Measurements from ENCODE around the gene CYP26B1. TPM values are rescaled to one million over a fixed set of nuclear protein-coding genes. Genes with fewer than 3 reads are reported as not detected.
A peak's percentile ranks its signal among the peaks of the same experiment; 100 is the strongest.

The CYP26B1 gene
- total and polyA plus RNA-seq, 2 of the 8 experiments (the other 6 are each of a cell fraction or from before 2014, with no cell fraction given): 0.06 to 0.69 TPM

GRCh38 chr2:72129681-72130340 is 17.9 kb downstream of the CYP26B1 start:
- H2BK12ac ChIP-seq (ENCODE audit: low read depth, low read length): no peak overlapping the region
- peaks cover 0 to 9% (median 6%) of the 10 kb centered on the region in 4 experiments; a peak in 5 of 7 replicates for H3K4me1 ChIP-seq (replicated peaks in 1 of 4; ENCODE audit: control insufficient read depth in 3 of 4, insufficient read depth in 4 of 4, low read length in 3 of 4)
- H2AFZ ChIP-seq (ENCODE audit: low read length): no peak overlapping the region
- no peak overlapping the region for H3K4me2 ChIP-seq (ENCODE audit: insufficient read depth in 1 of 2, low read depth in 2 of 2, low read length in 2 of 2)
- H3K9ac ChIP-seq (replicated peaks in 1 of 4; ENCODE audit: extremely low read depth in 1 of 4, low read depth in 3 of 4, low read length in 3 of 4): no peak overlapping the region
- ChIA-PET POLR2A (ENCODE audit: partially characterized antibody) (interaction anchor here (0.9 kb wide), 1 partner anchor 345 kb away, joined by 3 read pairs; no protein-coding TSS in a partner anchor), CTCF (ENCODE audit: partially characterized antibody) (interaction anchor here (0.8 to 7.7 kb wide), 8 partner anchors 9 to 581 kb away, joined by 3 to 44 read pairs (median 4); no protein-coding TSS in a partner anchor)
- H4K5ac ChIP-seq (ENCODE audit: insufficient read length, low read depth, low read length): no peak overlapping the region
- H4K20me1 ChIP-seq (replicated peaks in 1 of 2; ENCODE audit: control insufficient read depth in 1 of 2, insufficient read depth in 2 of 2, low read length in 2 of 2): no peaks in the 10 kb centered on the region
- no peak overlapping the region for H3K23ac ChIP-seq (ENCODE audit: insufficient read length)
- no peaks in the 10 kb centered on the region for H3K79me1 ChIP-seq (ENCODE audit: low read depth, low read length)
- H3K27me3 ChIP-seq (replicated peaks in 1 of 4; ENCODE audit: control insufficient read depth in 3 of 4, extremely low read depth in 1 of 4, insufficient read depth in 3 of 4, low read length in 3 of 4): peaks cover 0 to 4% (median 0%) of the 10 kb centered on the region in 4 experiments; a peak in 1 of 7 replicates
- H3K56ac ChIP-seq (replicated peaks; ENCODE audit: insufficient read length, low read depth, low read length): no peak overlapping the region
- no peaks in the 10 kb centered on the region for H3K9me3 ChIP-seq (ENCODE audit: insufficient read depth in 2 of 2, low read depth in 1 of 2, low read length in 1 of 2)
- no peak overlapping the region for H4K91ac ChIP-seq (replicated peaks; ENCODE audit: insufficient read length, low read length)
- no peak overlapping the region for H2BK15ac ChIP-seq (ENCODE audit: low read length)
- no peak overlapping the region for H3K4ac ChIP-seq (replicated peaks; ENCODE audit: insufficient read length, low read depth, low read length)
- WGBS, 2 experiments (ENCODE audit: extremely low coverage in 1 of 2, insufficient coverage in 1 of 2, insufficient read length in 1 of 2, insufficient replicate concordance in 2 of 2, low coverage in 1 of 2, low lambda C conversion rate in 2 of 2, missing lambda C conversion rate in 1 of 2): 93% methylated on average over 8 of the region's 9 CpGs; no CpG with 5 or more reads in 1 of the 2 experiments
- H3K23me2 ChIP-seq (ENCODE audit: low read depth, low read length): no peaks in the 10 kb centered on the region
- no peak overlapping the region for H2BK120ac ChIP-seq (replicated peaks; ENCODE audit: low read depth, low read length)
- H4K8ac ChIP-seq (ENCODE audit: extremely low read depth, insufficient read depth, low read length): no peak overlapping the region
- no peaks in the 10 kb centered on the region for H3K36me3 ChIP-seq (ENCODE audit: control insufficient read depth in 2 of 4, insufficient read depth in 4 of 4, low read length in 3 of 4)
- FAIRE-seq (no peak), DNase-seq (ENCODE audit: low read depth in 1 of 2, low spot score in 2 of 2) (peak in 1 of 2 experiments; percentile 38)
- no peak overlapping the region for H3K4me3 ChIP-seq (ENCODE audit: extremely low read depth in 1 of 4, insufficient read depth in 2 of 4, low read depth in 3 of 4, low read length in 4 of 4)
- H2BK5ac ChIP-seq (ENCODE audit: low read depth, low read length): no peak overlapping the region
- no peak overlapping the region for H3K14ac ChIP-seq (ENCODE audit: insufficient read length)
- H2BK20ac ChIP-seq (ENCODE audit: low read length): no peak overlapping the region
- no peak overlapping the region for H3K18ac ChIP-seq (ENCODE audit: extremely low read depth, low read length)
- no peak overlapping the region for H3K27ac ChIP-seq (ENCODE audit: low read depth, low read length)
- H3K79me2 ChIP-seq (ENCODE audit: control insufficient read depth in 1 of 2, insufficient read depth in 2 of 2, low read length in 2 of 2): no peaks in the 10 kb centered on the region
- peak overlapping the region; percentile 65; the same call in 1 of the 2 replicates for H2AK5ac ChIP-seq (ENCODE audit: low read depth, low read length)
- TF ChIP-seq TCF12 (IDR thresholded peaks at IDR 0.05; ENCODE audit: low read depth, low read length) (no peak), NRF1 (IDR thresholded peaks at IDR 0.05; ENCODE audit: low read depth, low read length) (no peak), TEAD4 (IDR thresholded peaks at IDR 0.05; ENCODE audit: low read depth, low read length) (no peak), TBP (IDR thresholded peaks at IDR 0.05; ENCODE audit: low read depth, low read length) (no peak)

All from H1 (cell line).